DMS153 treated with DMSO at 0.1 percent for 48 hours (cell line): ENCODE data around the gene KRT83.
A peak's percentile ranks its signal among the peaks of the same experiment; 100 is the strongest.
"Not testable (repeated sequence)": the region's sequence is repeated elsewhere in the genome, so short reads cannot be mapped to it uniquely, and the experiment has no call there.

Experiments
- DNase-seq: peaks from one replicate; lab custom pipeline; 2025; ENCODE audit not compliant: unreplicated experiment; lab: John Stamatoyannopoulos, UW

KRT83 gene

DNA sequence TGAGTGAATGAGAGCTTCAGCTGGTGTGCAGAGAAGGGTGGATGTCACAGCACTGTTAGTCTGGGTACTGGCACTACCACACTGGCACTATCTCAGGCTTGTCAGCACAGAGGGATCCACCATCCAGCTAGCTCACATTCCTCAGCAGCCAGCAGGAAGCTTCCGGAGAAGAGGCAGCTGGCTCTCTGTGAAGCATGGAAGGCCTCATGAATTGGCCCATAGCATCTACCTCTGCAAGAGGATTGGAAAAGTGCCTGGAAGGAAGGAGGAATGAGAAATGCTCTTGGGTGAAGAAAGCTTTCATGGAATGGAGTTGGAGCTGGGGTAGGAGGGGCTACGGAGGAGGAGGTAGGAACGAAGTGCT, 9.9 kb downstream of the KRT83 start:
- no peak for DNase-seq

DNA sequence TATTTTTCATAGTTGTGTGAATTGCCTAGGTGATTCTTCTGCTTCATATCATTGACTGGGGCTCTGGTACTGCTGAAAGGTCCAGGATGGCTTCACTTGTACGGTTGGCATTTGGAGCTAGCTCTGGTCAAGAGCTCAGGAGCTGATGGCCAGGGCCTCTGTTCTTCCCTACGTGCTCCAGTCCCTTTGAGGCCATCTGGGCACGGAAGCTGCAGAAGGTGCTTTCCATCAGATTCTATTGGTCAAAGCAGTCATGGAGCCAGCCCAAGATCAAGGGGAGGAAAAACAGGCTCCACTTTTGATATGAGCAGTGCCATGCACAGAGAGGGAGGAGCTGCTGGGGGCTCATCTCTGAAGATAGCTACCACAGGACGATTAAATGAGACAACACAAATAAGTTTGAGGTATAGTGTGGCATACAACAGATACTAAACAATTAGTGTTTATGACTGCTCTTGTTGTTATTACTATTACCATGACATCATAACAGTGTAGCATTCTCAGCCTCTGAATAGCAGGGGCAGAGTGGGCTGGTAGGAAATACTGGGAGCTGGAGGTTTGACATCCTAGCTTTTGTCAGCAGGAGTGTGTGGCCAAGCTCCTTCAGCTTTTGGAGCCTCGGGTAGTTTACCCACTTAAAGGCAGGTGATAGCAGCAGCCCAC, 10.4 kb downstream of the KRT83 start:
- DNase-seq, result peak; percentile 10

DNA sequence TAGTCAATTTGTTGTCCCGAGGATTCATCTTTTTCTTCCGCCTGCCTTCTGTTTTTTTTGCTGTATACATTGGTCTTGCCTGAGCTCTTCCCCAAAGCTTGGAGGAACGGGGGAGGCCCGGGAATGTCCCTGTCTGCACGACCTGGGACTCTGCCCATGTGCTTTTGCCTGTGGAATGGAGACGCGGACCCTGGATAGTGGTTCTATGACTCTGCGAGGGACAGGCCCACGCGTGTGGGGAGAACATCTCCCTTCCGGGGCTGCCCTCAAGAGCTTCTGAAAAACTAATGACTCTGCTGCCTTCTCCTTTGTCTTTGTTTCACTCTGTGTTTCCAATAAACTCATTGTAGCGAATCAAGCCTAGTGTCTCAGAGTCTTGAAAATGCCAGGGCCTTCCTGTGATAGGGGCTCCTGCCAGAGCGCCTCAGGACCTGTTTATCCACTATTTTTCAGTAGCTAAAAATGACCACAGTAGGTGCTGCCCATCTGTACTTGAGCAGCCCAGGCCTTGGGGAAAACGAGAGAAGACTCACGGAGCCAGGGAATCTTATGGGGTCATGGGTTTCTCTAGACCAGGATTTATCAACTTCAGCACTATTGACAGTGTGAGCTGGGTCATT, 12.3 kb downstream of the KRT83 start:
- DNase-seq, result no peak

DNA sequence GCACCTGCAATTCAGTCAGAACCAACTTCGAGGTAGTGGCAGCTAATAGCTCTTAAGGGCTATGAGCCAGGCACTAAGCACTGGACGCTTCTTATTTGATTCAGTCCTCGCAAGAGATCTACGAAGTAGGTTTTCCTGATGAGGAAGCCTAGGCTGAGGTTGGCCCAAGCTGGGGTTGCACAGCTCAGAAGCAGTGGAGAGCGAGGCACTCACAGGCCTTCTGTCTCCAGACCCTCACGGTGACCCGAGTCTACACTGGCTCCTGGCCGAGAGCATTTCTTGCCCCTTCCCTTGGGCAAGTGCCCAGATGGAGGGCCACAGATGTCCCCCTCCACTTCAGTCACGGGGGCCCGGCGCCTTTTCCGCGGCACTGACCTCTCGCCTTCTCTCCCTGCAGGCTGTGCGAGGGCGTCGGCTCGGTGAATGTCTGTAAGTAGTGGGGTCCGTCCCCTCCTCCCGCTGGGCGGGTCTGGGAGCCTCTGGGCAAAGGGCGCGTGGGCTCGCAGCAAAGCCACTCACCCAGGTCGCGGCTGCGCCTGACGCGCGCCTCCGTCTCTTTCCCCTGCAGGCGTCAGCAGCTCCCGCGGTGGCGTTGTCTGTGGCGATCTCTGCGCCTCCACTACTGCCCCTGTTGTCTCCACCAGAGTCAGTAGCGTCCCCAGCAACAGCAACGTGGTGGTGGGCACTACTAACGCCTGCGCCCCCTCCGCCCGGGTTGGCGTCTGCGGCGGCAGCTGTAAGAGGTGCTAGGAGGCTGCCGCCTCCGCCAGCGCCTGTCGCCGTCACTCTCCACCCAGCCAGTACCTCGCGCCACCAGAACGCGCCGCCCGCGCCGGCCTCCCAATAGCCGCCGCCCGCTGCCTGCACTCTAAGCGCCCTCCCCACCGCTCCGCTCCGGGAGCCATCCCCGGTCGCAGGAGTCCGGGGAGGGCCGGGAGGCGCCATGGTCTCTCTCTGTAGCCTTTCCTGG, 13.1 kb downstream of the KRT83 start:
- peak; percentile 44 for DNase-seq

DNA sequence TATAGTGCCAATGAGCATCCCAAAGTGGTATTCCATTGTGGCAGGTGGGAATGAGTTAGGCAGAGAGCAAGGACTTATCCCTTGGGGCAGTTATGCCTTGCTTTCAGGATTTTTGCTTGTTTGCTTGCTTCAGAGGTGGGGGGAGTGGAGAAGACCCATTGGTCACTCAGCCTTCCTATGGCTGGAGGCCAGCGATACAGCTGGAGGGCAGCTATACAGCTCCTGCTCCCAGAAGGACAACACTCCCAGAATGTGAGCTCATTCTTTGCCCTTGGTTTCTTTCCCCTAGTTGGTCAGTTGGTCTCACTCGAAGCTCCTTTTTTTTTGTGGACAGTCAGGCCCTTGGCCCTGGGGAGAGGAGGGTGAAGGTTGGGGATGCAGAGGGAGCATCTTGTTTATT, 14.5 kb downstream of the KRT83 start:
- DNase-seq, result no peak

DNA sequence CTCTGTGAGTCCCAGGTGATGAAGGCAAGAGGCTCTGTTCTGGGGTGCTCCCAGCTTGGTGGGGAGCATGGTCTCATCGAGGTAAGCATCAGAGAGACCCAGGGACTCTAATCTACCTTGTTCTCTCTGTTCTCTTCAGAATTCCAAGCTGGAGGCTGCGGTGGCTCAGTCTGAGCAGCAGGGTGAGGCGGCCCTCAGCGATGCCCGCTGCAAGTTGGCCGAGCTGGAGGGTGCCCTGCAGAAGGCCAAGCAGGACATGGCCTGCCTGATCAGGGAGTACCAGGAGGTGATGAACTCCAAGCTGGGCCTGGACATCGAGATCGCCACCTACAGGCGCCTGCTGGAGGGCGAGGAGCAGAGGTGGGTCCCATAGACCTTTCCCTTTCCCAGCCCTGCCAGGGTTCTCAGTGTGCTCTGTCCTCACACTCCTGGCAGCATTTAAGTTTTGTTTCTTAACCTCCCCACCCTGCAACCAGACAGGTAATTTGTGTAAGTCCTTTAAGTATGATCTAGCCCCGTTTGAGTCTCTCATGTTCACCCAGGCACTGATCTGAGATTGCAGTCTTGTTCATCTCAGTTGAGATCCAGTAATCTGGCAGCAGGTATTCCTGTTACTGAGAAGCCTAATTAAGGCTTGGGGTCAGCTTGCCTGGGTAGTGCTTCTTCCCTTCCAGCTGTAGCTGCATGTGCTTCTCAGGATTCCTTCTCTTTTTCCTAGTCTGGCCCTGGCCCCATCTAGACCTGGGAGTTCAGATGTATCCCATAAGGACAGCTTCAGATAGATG, 15.1 kb downstream of the KRT83 start:
- no peak for DNase-seq

DNA sequence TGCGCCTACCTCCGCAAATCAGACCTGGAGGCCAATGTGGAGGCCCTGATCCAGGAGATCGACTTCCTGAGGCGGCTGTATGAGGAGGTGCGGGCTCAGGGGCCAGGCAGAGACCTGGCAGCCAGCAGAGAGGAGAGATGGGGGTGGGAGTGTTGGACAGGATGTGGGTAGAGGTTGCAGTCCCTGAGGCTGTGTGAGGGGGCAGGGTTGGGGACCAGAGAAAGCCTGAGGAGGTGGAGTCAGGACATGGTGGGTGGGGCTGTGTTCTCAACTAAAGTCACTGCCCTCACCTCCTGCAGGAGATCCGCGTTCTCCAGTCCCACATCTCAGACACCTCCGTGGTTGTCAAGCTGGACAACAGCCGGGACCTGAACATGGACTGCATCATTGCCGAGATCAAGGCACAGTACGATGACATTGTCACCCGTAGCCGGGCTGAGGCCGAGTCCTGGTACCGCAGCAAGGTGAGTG, 16.2 kb downstream of the KRT83 start:
- DNase-seq, result not testable (repeated sequence)

DNA sequence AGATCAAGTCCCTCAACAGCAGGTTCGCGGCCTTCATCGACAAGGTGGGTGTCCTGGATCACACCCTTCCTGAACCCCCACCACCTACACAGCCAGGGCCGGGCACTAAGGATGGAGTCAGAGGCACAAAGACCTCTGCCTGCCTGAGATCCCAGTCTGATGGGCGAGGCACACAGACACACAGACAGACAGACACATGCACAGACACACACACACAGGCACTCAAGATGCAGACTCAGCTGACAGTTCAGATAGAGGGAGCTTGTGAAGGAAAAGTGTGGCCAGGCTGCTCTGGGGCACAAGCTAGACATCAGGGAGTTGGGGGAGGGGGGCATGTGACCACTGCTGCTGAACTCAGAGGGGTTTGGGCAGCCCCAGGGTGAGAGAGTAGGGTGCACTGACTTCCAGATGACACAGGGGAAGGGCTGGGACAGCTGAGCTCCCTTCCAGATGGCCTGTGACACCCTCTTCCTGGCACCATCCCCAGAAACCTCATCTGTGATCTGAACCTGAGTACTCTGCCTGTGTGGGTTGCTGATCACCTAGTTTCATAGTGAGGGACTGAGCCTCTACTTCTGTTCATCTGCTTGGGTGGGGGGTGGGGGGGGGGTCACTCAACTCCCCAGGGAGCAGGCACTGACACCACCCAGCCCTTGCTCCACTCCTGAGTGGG, 18.8 kb downstream of the KRT83 start:
- not testable (repeated sequence) for DNase-seq

DNA sequence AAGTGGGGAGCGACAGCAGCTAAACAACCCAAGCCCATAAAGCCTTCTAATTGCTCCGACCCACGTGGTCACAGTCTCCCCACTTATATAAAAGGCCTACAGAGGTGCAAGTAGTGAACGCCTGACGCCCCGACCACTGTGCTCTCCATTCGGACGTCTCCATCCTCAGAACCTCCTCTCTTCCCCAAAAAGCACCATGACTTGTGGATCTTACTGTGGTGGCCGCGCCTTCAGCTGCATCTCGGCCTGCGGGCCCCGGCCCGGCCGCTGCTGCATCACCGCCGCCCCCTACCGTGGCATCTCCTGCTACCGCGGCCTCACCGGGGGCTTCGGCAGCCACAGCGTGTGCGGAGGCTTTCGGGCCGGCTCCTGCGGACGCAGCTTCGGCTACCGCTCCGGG, 19.5 kb downstream of the KRT83 start:
- DNase-seq, result not testable (repeated sequence)

DNA sequence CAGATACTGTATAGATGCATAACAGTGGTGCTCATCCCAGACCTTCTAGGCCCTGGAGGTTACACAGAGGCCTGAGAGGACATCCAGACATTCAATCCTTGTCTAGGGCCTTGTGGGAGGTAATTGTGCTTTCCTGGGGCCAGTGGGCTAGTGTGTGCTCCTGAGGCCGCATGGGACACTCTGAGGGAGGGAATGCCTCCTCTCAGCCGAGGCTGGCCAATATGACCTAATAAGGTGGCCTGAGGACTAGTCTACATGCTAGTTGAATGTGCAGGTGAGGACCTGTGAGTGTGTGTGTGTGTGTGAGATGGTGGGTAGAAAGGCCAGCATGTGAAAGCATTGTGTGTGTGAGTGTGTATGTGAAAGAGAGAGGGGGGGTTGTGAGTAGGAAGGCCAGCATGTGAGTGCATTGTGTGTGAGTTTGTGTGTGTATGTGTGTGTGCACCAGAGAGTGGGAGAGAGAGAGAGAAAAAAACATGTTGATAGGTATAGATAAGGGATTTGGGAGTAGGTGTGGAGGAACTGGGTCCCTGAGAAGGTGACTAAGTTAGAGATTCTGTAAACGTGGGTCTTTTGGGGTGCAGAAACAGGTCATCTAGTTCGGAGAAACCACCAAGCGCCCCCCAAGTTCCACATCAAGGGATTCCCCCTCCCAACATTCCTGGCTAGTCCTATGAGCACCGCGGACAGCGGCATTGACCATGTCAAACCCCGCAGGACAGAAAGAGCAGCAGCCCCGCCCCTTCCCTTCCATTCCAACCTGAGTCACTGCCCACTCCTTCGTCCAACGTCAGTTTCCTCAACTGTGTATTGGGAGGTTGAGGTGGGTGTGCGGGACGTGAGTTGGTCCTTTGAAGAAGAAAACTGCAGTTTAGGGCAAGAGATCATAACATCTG, 20.2 kb downstream of the KRT83 start:
- DNase-seq, result no peak

DNA sequence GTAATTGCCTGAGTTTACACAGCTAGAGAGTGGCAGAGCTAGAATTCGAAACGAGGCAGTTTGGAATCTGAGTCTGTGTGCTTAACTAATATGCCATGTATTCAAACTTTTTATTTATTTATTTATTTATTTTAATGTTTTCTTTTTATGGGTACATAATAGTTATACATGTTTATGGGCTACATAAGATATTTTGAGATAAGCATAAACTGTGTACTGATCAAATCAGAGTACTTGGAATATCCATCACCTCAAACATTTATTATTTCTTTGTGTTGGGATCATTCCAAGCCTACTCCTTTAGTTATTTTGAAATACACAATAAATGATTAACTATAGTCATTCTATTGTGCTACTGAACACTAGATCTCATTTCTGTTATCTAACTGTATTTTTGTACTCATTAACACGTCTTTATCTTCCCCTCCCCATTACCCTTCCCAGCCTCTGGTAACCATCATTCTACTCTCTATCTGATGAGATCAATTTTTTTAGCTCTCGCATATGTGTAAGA, 22.5 kb downstream of the KRT83 start:
- DNase-seq, result no peak

DNA sequence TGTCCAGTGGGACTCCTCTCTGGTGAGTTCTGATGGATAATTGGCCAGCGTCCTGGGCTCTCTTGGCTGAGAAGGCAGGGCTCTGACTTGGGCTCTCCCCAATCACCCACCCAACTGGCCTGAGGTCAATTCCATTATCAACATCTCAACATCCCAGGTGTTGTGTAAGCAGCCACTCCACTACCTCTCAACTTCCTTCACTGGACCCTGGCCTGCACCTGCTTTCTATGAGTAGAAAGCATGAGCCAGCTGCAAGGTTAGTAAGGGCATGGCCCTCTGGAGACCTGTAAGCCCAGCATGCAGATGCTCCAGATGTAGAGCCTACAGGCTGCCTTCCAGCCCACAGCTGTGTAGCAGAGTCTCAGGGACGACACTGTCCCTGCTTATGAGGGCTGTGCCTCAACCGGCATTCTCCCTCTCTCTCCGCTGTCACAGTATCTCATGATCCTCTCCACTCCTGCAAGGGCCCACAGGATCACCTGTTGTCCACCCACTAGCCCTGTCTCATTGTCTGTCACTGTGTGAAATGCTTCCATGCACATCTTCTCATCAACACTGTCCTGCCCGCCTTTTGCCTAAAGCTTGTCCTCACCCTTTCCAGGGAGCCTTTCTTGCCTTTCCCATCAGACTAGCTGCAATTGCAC, 24.5 kb downstream of the KRT83 start:
- DNase-seq, result no peak

DNA sequence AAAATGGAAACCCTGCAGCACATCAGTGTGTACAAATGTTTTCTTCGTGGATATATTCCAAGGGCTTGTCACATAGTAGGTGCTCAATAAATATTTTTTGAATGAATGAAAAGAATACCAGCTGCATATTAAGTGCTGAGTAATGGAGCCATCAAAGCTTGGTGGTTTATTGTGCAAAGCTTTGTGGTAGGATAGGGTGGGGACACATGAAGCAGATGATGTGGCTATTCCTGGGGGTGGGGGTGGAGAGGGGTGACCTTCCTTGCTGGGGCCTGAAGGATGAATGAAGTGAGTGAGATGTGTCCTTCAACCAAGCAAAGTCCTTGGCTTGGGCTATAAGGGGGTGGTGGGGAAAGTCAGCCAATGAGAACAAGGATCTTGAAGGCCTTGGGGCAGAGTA, 25.5 kb downstream of the KRT83 start:
- no peak for DNase-seq

DNA sequence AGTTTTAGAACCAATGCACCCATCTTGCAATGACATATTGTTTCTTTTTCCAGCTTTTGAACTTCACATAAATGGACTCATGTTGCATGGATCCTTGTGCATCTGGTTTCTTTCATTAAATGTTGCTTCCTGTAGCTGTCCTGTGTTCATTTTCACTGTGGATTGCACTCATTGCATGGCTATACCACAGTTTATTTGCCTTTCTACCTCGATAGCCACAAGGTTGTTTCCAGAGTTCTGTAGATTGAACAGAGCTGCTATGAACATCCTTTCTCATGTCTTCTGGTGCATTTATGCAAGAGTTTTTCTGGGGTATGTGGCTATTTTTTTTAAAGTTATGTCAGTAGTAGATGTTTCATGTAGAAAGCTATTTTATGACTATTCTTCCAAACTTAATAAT, 26.4 kb downstream of the KRT83 start:
- no peak for DNase-seq

DNA sequence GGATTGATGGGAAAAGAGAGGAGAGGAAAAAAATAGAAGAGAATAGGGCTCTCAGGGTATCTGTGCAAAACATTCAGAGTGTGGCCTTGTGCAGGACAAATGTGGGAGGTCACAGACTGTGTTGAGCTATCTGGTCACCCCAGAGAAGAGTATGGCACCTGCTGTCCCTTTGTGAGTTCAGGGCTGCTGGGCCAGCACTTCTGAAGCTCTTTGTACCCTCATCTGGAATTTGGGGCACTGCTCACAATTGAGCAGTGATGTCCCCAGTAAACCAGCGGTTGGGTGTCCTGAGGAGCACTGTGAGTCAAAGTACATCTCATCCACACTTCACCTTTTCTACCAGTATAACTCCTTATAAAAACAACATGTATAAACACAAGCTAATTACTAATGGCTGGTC, 27.3 kb downstream of the KRT83 start:
- no peak for DNase-seq

DNA sequence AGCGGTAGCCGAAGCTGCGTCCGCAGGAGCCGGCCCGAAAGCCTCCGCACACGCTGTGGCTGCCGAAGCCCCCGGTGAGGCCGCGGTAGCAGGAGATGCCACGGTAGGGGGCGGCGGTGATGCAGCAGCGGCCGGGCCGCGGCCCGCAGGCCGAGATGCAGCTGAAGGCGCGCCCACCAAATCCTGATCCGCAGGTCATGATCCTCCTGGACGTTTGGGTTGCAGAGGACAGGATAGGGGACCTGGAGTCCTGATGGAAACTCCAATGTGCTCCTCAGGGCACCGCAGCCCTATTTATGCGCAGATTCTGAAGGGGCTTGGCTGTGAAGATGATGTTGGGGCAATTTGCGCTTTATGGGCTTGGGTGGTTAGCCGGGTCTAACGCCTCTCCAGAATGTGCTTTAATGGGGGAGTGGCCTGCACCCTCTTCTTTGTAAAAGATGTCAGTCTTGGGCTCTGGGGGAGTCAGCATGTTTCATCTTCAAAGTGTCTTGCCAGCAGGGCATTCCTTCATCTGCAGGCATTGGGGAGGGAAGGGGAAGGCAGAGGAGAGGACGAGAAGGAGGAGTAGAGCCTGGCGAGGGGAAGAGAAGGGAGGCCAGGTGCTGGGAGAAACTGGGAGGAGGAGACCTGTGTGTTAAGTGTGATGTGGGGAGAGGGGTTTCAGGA, 29.8 kb downstream of the KRT83 start, which contains the start of gene KRT81:
Gene KRT81 (minus strand): TSS at position 268 of the 669 bp plus-strand sequence. CDS start 69 bp downstream, at position 199.
- no peak for DNase-seq

DNA sequence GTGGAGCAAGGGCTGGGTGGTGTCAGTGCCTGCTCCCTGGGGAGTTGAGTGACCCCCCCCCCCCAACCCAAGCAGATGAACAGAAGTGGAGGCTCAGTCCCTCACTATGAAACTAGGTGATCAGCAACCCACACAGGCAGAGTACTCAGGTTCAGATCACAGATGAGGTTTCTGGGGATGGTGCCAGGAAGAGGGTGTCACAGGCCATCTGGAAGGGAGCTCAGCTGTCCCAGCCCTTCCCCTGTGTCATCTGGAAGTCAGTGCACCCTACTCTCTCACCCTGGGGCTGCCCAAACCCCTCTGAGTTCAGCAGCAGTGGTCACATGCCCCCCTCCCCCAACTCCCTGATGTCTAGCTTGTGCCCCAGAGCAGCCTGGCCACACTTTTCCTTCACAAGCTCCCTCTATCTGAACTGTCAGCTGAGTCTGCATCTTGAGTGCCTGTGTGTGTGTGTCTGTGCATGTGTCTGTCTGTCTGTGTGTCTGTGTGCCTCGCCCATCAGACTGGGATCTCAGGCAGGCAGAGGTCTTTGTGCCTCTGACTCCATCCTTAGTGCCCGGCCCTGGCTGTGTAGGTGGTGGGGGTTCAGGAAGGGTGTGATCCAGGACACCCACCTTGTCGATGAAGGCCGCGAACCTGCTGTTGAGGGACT, 30.6 kb downstream of the KRT83 start:
- DNase-seq, result not testable (repeated sequence)
